GF-D8 (cell line): ENCODE measurements around the gene MTERF1.
"Not testable (repeated sequence)": the region's sequence is repeated elsewhere in the genome, so short reads cannot be mapped to it uniquely, and the experiment has no call there.

Source experiments
- DNase-seq: peaks from one replicate; lab custom pipeline; 2025; lab: John Stamatoyannopoulos, UW

Gene MTERF1

GRCh38 chr7:91880413-91881241 lies at the start of gene MTERF1:
MTERF1 (minus strand) TSS chr7:91880702; CDS start chr7:91880083, 619 bp downstream.
- peak; percentile 85 for DNase-seq

GRCh38 chr7:91929463-91929862 lies 49.0 kb upstream of the MTERF1 start:
- no peak for DNase-seq

GRCh38 chr7:91927912-91928311 lies 47.4 kb upstream of the MTERF1 start:
- no peak for DNase-seq

DNA sequence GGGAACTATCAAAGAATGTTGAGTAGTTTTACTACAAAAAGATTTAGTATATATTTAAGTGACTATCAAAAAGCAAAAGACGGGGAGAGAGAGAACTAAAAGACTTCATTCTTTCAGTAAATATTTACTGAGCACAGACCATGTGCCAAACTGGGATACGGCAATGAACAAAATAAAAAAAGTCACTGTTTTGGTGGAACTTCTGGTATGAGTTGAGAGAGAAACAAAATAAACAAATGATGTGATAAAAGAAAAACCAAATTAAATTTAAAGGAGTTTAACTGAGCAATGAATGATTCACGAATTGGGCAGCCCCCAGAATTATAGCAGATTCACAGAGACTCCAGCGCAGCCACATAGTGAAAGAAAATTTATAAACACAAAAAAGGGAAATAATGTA lies 42.4 kb upstream of the MTERF1 start:
- DNase-seq, result no peak

- DNase-seq, result no peak
Measured at GRCh38 chr7:91918356-91918755, 37.9 kb upstream of the MTERF1 start.

DNA sequence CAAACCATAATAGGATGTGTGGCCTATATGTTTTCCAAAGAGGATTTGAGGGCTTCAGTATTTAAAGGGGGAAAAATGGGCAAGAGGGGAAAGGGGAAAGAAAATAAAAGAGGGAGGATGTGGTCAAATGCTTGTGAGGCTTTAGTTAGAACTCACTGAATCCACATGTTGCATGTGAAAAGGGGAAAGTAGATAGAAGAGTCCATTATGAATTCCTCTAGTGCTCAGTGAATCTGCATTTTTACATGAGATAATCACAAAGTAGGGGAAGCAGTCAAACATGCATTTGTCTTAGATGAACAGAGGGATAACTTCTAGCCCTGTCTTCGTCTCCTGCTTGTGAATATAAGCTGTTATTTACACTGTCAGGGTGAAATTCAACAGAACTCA lies 35.5 kb upstream of the MTERF1 start:
- no peak for DNase-seq

DNA sequence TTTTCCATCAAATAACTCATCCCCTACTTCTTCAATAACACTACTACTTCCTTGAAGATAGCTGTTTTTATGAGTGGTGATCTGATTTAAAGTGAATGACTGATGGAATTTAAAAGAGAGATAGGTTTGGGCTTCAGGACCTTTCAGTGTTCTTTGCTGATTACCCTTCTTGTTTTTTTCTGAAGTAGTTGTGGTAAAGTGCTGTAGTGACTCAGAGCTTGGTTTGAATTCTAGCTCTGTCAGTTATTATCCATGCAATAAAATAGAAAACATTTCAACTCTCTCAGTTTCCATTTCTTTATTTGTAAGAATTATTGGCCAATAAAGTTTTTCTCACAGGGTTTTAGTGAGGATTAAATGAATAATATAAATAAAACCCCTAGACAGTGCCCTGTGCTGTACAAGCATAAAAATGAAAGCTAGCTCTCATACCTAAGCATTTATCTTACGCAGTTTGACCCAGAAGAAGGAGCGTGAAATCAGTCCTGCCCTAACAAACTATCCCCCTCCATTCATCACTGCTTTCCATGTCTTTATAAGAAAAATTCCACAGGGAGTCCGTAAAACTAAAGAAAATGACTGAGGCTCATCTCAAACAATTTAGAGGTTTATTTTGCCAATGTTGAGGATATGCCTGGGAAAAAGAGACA lies 35.0 kb upstream of the MTERF1 start:
- no peak for DNase-seq

DNA sequence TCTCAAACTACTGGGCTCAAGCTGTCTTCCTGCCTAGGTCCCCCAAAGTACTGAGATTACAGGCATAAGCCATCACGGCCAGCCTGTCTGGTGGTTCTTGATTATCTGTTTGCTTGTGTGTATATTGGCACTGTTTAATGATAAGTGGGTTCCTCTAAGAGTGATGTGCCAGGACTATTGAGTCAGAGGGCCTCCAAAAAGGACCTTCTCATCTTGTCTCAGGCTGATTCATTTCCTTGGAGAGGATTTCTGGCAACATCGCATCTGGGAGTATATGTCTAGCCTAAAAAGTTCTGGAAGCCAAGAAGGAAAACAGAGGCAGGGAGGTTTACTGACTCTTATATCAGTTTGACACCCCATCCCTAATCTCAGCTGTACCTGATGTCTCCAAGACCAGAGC lies 33.1 kb upstream of the MTERF1 start:
- DNase-seq, result no peak

GRCh38 chr7:91912494-91912893 lies 32.0 kb upstream of the MTERF1 start:
- DNase-seq, result no peak

GRCh38 chr7:91911121-91911520 lies 30.6 kb upstream of the MTERF1 start:
- DNase-seq, result no peak

DNA sequence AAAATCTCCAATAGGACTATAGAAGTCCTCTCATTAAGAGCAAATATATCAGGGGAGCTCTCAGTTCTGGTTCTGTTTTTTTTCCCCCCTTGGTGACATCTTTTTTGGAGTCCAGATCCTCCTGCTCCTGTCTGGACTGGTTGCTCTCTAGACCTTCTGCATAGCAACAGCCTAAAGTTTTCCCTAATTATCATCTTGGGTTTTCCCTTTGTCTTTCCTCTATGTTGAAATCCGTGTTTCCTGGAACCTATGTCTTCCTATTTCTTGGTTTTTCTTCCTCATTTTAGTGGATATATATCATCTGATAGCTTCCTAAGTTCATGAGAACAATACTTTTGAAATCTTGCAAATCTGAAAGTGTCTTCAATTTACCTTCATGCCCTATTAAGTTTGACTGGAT lies 29.7 kb upstream of the MTERF1 start:
- no peak for DNase-seq

DNA sequence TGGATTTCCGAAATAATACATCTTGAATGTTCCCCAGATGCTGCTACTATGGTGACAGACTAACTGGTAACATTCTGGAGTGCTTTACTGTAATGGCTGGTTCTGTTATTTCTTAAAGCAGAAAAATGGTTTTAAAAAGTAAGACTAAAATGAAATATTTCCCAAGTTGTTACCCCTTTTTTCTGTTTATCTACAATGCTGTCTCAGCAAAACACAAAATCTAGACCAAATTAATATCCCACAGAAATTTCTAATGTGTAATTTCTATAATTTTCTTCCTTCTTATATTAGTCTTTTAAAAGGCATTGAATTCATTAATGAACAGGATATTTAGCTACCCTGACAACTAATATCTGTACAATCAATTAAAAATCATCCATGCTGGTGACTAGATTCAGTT lies 19.1 kb upstream of the MTERF1 start:
- DNase-seq, result no peak

DNA sequence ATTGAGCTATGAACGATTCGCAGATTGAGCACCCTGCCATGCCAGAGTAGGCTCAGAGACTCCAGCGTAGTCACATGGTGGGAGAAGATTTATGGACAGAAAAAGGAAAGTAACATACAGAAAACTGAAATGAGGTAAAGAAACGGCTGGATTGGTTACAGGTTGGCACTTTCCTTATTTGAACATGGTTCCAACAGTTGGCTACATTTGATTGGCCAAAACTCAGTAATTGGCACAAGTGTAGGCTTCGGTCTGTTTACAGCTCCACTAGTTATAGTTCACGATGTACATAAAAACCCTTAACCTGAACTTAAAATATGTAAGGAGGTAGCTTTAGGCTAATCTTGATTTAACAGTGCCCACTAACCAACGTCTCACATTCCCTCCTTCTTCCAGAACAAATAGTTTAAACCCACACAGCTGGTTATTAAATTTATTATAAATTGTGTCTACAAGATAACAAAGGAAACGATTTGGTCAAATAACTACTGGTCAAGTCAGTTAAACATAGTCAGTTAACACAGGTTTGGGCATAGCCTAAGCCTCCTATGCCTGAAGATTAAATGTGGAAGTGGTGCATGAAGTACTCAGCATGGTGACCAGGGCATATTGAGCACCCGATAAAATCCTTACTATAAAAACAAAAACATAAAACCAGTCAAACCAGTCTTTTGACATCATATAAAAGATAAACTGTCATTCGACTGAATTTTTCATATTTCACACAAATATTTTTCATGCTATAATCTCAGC lies 17.9 kb upstream of the MTERF1 start:
- no peak for DNase-seq

GRCh38 chr7:91894781-91895480 lies 14.4 kb upstream of the MTERF1 start:
- DNase-seq, result no peak

GRCh38 chr7:91893699-91894098 lies 13.2 kb upstream of the MTERF1 start:
- DNase-seq, result not testable (repeated sequence)

DNA sequence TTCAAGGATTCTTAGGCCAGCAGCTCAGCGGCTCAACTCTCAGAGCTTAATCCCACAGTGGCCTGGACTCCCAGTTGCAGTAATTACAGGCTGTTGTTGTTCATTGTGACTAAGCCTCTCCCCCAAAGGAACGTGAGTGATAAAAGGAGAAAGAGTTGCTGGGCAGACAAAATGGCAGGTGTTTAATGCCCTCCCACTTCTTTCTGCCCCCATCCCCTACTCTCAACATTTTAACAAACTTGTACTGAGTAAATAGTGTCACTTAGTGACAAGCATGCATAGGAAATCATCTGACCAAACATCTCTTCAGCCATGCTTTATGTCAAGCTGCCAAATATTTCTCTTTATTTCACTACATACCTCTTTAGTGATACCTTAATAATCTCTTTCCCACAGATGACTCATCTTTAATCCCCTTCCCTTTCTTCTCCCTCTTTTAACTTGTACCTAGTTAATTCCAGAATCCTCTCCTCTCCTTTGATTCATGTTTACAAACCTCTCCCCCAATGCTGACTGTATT lies 12.4 kb upstream of the MTERF1 start:
- DNase-seq, result no peak

- DNase-seq, result no peak
Measured at GRCh38 chr7:91892099-91892705, 11.7 kb upstream of the MTERF1 start.

DNA sequence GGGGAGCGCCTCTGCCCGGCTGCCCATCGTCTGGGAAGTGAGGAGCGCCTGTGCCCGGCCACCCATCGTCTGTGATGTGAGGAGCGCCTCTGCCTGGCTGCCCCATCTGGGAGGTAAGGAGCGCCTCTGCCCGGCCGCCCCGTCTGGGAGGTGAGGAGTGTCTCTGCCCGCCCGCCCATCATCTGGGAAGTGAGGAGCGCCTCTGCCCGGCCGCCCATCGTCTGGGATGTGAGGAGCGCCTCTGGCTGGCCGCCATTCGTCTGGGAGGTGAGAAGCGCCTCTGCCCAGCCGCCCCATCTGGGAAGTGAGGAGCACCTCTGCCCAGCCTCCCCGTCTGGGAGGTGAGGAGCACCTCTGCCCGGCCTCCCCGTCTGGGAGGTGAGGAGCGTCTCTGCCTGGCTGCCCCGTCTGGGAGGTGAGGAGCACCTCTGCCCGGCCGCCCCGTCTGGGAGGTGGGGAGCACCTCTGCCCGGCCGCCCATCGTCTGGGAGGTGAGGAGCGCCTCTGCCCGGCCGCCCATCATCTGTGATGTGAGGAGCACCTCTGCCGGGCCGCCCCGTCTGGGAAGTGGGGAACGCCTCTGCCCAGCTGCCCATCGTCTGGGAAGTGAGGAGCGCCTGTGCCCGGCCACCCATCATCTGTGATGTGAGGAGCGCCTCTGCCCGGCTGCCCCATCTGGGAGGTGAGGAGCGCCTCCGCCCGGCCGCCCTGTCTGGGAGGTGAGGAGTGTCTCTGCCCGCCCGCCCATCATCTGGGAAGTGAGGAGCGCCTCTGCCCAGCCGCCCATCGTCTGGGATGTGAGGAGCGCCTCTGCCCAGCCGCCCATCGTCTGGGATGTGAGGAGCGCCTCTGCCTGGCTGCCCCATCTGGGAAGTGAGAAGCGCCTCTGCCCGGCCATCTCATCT lies 8.0 kb upstream of the MTERF1 start:
- DNase-seq, result not testable (repeated sequence)

- not testable (repeated sequence) for DNase-seq
Measured at GRCh38 chr7:91887336-91888213, 7.1 kb upstream of the MTERF1 start.
